NOMO-1 treated with DMSO at 0.1 percent for 48 hours (cell line): Measurements from ENCODE around the gene DACT2.

Experiments used
- DNase-seq: peaks from one replicate; lab custom pipeline; 2025; ENCODE audit not compliant: unreplicated experiment; lab: John Stamatoyannopoulos, UW

The DACT2 gene

GRCh38 chr6:168349718-168350210, 30.2 kb upstream of the DACT2 start:
- DNase-seq, result no peak

GRCh38 chr6:168348186-168348585, 28.6 kb upstream of the DACT2 start:
- DNase-seq, result no peak

- DNase-seq, result no peak
Measured at GRCh38 chr6:168347615-168348014, 28.0 kb upstream of the DACT2 start.

- DNase-seq, result no peak
Measured at GRCh38 chr6:168347053-168347452, 27.5 kb upstream of the DACT2 start.

- DNase-seq, result no peak
Measured at GRCh38 chr6:168345896-168346754, 26.5 kb upstream of the DACT2 start.

- DNase-seq, result no peak
Measured at GRCh38 chr6:168345266-168345665, 25.7 kb upstream of the DACT2 start.

GRCh38 chr6:168344338-168344737, 24.8 kb upstream of the DACT2 start:
- no peak for DNase-seq

- DNase-seq, result no peak
Measured at GRCh38 chr6:168343239-168344150, 23.9 kb upstream of the DACT2 start.

GRCh38 chr6:168342636-168343035, 23.1 kb upstream of the DACT2 start:
- no peak for DNase-seq

GRCh38 chr6:168341280-168341900, 21.8 kb upstream of the DACT2 start:
- DNase-seq, result no peak

- no peak for DNase-seq
Measured at GRCh38 chr6:168340819-168341218, 21.2 kb upstream of the DACT2 start.

- DNase-seq, result no peak
Measured at GRCh38 chr6:168338777-168339176, 19.2 kb upstream of the DACT2 start.

GRCh38 chr6:168336967-168337366, 17.4 kb upstream of the DACT2 start:
- no peak for DNase-seq

- no peak for DNase-seq
Measured at GRCh38 chr6:168333989-168334388, 14.4 kb upstream of the DACT2 start.

- no peak for DNase-seq
Measured at GRCh38 chr6:168333491-168333890, 13.9 kb upstream of the DACT2 start.

GRCh38 chr6:168333039-168333438, 13.5 kb upstream of the DACT2 start:
- DNase-seq, result no peak

- DNase-seq, result no peak
Measured at GRCh38 chr6:168332020-168332419, 12.4 kb upstream of the DACT2 start.

GRCh38 chr6:168331058-168331457, 11.5 kb upstream of the DACT2 start:
- DNase-seq, result no peak

GRCh38 chr6:168330403-168330802, 10.8 kb upstream of the DACT2 start:
- DNase-seq, result no peak

GRCh38 chr6:168328086-168328485, 8.5 kb upstream of the DACT2 start:
- no peak for DNase-seq
